Upper lobe of right lung (tissue), 1 donor: ENCODE results near the gene RAB12. TPM values are rescaled to one million over a fixed set of nuclear protein-coding genes. Genes with fewer than 3 reads are reported as not detected.

ENCODE experiments used
- ATAC-seq: fragments of 200-7000 bp; cut with Tn5 transposase; one replicate; pipeline ENCODE4 v1.9.1; 2020; ENCODE audit warnings: mild to moderate bottlenecking, moderate library complexity
- DNase-seq: peaks from one replicate; pipeline ENCODE4 v3.0.0-alpha.2; 2020
- H3K27ac ChIP-seq: fragments of 200-600 bp; one replicate; pipeline ENCODE4 v1.8.0; 2022
- H3K27me3 ChIP-seq: fragments of 200-600 bp; one replicate; pipeline ENCODE4 v1.8.0; 2022; ENCODE audit warnings: mild to moderate bottlenecking
- H3K36me3 ChIP-seq: fragments of 200-600 bp; one replicate; pipeline ENCODE4 v1.8.0; 2022
- H3K4me1 ChIP-seq: fragments of 200-600 bp; one replicate; pipeline ENCODE4 v1.8.0; 2022
- H3K4me3 ChIP-seq: fragments of 200-600 bp; one replicate; pipeline ENCODE4 v1.8.0; 2022; ENCODE audit warnings: mild to moderate bottlenecking
- H3K9me3 ChIP-seq: fragments of 200-600 bp; one replicate; pipeline ENCODE4 v1.8.0; 2022
- CTCF ChIP-seq: fragments of 200-600 bp; IDR thresholded peaks from one replicate; pipeline ENCODE4 v1.8.0; 2022; ENCODE audit warnings: antibody characterized with exemption
- intact Hi-C: fragments of 100-400 bp; cut with DNase I; formaldehyde crosslinking; loops from one replicate; pipeline ENCODE4 v1.11.0; 2022
- total RNA-seq: library from RNA; stranded (reverse); fragmentation: NEBNext Ultra II Directional; extraction: Animal tissue kit (Norgen Biotek cat#: 25700); gene quantifications from one replicate; pipeline ENCODE4 v1.2.1, GENCODE V29; 2021
- donor health status: DM: no; HTN: yes; CAD: no; lungs with severe emphysema.

RAB12 gene
- total RNA-seq, 1 donor from 2014 or later: 48.6 TPM

GRCh38 chr18:8602040-8602439 is 7.2 kb upstream of the RAB12 start:
- intact Hi-C loops: no loop called here
- Histone ChIP-seq H3K4me3 (no peak overlapping the region), H3K27me3 (no peaks in the 10 kb centered on the region), H3K9me3 (no peaks in the 10 kb centered on the region), H3K36me3 (no peaks in the 10 kb centered on the region), H3K4me1 (no peaks in the 10 kb centered on the region), H3K27ac (no peak overlapping the region)
- no peak for ATAC-seq
- no peak for TF ChIP-seq CTCF
- no peak for DNase-seq

- no peak for TF ChIP-seq CTCF
- DNase-seq (no peak), ATAC-seq (no peak)
- Histone ChIP-seq H3K36me3 (no peaks in the 10 kb centered on the region), H3K4me1 (no peaks in the 10 kb centered on the region), H3K4me3 (no peak overlapping the region), H3K27me3 (no peaks in the 10 kb centered on the region), H3K9me3 (no peaks in the 10 kb centered on the region), H3K27ac (no peak overlapping the region)
- intact Hi-C loops: no loop called here
Observed at GRCh38 chr18:8602557-8602956, 6.7 kb upstream of the RAB12 start.

GRCh38 chr18:8603663-8604520 is 5.3 kb upstream of the RAB12 start:
- H3K27me3 ChIP-seq: no peaks in the 10 kb centered on the region
- DNase-seq (no peak), ATAC-seq (no peak)
- peak overlapping the region; percentile 20 for H3K4me3 ChIP-seq
- H3K4me1 ChIP-seq: no peaks in the 10 kb centered on the region
- TF ChIP-seq CTCF: no peak
- no peak overlapping the region for H3K27ac ChIP-seq
- H3K36me3 ChIP-seq: no peaks in the 10 kb centered on the region
- intact Hi-C loops: no loop called here
- H3K9me3 ChIP-seq: no peaks in the 10 kb centered on the region

GRCh38 chr18:8605974-8606373 is 3.3 kb upstream of the RAB12 start:
- no peak for ATAC-seq
- Histone ChIP-seq H3K4me3 (no peak overlapping the region), H3K27ac (no peak overlapping the region), H3K4me1 (peaks cover 8% of the 10 kb centered on the region), H3K36me3 (no peaks in the 10 kb centered on the region), H3K9me3 (no peaks in the 10 kb centered on the region), H3K27me3 (no peaks in the 10 kb centered on the region)
- TF ChIP-seq CTCF: no peak
- intact Hi-C loops: no loop called here
- DNase-seq: no peak

GRCh38 chr18:8607776-8608742 is 1.2 kb upstream of the RAB12 start:
- ATAC-seq (no peak), DNase-seq (no peak)
- Histone ChIP-seq H3K9me3 (no peaks in the 10 kb centered on the region), H3K4me3 (peak overlapping the region; percentile 58), H3K4me1 (peaks cover 22% of the 10 kb centered on the region), H3K27me3 (no peaks in the 10 kb centered on the region), H3K27ac (peak overlapping the region; percentile 88), H3K36me3 (no peaks in the 10 kb centered on the region)
- no peak for TF ChIP-seq CTCF
- intact Hi-C loops: no loop called here
